ENCODE results near the gene FOXP1. TPM values are rescaled to one million over a fixed set of nuclear protein-coding genes. Genes with fewer than 3 reads are reported as not detected.
A peak's percentile ranks its signal among the peaks of the same experiment; 100 is the strongest.

The FOXP1 gene
- total and polyA plus RNA-seq, 8 donors: 12.3 to 215 (median 117) TPM

GRCh38 chr3:71499227-71499876, 84.2 kb downstream of the FOXP1 start:
- H3K9me3 ChIP-seq: no peaks in the 10 kb centered on the region
- intact Hi-C loops (cut with DNase I; ENCODE audit: low total_unique reads): no loop called here
- H3K4me1 ChIP-seq: peaks cover 0 to 31% (median 19%) of the 10 kb centered on the region in 4 donors
- no peak overlapping the region for H3K27ac ChIP-seq
- DNase-seq: no peak
- no peaks in the 10 kb centered on the region for H3K27me3 ChIP-seq
- H3K4me3 ChIP-seq: no peak overlapping the region
- H3K36me3 ChIP-seq: no peaks in the 10 kb centered on the region
- TF ChIP-seq POLR2A (IDR thresholded peaks at IDR 0.05): no peak
- TF ChIP-seq CTCF (IDR thresholded peaks at IDR 0.05): no peak
- no peak for TF ChIP-seq EP300 (IDR thresholded peaks at IDR 0.05)
- WGBS, 5 donors: 88 to 94% (median 91%) methylated on average over 6 of the region's 6 CpGs

GRCh38 chr3:71498543-71498942, 85.0 kb downstream of the FOXP1 start:
- no peak for DNase-seq
- Histone ChIP-seq H3K9me3 (no peaks in the 10 kb centered on the region), H3K36me3 (no peaks in the 10 kb centered on the region), H3K27me3 (no peaks in the 10 kb centered on the region), H3K4me1 (peaks cover 0 to 31% (median 18%) of the 10 kb centered on the region in 4 donors), H3K27ac (no peak overlapping the region), H3K4me3 (no peak overlapping the region)
- intact Hi-C loops (cut with DNase I; ENCODE audit: low total_unique reads): no loop called here
- no peak for TF ChIP-seq POLR2AphosphoS5 (IDR thresholded peaks at IDR 0.05)
- WGBS, 5 donors: 92 to 96% (median 93%) methylated on average over 3 of the region's 3 CpGs

GRCh38 chr3:71497971-71498444, 85.5 kb downstream of the FOXP1 start:
- 78 to 87% (median 86%) methylated on average over 5 of the region's 5 CpGs for WGBS, 5 donors
- Histone ChIP-seq H3K4me1 (peaks cover 0 to 31% (median 18%) of the 10 kb centered on the region in 4 donors), H3K4me3 (no peak overlapping the region), H3K9me3 (no peaks in the 10 kb centered on the region), H3K27me3 (no peaks in the 10 kb centered on the region), H3K27ac (peak overlapping the region in 1 of 5 donors; percentile 47), H3K36me3 (peaks cover 0 to 4% (median 3%) of the 10 kb centered on the region in 4 donors)
- TF ChIP-seq EP300 (IDR thresholded peaks at IDR 0.05) (no peak), CTCF (IDR thresholded peaks at IDR 0.05) (no peak), POLR2A (IDR thresholded peaks at IDR 0.05) (no peak), POLR2AphosphoS5 (IDR thresholded peaks at IDR 0.05) (no peak)
- intact Hi-C loops (cut with DNase I; ENCODE audit: low total_unique reads): no loop called here
- no peak for DNase-seq

GRCh38 chr3:71497367-71497897, 86.1 kb downstream of the FOXP1 start:
- H3K27ac ChIP-seq: peak overlapping the region in 1 of 5 donors; percentile 47
- 48 to 80% (median 69%) methylated on average over 1 of the region's 1 CpG for WGBS, 5 donors

More at GRCh38 chr3:71497367-71497897, 86.1 kb downstream of the FOXP1 start:
- no peaks in the 10 kb centered on the region for H3K9me3 ChIP-seq
- TF ChIP-seq POLR2A (IDR thresholded peaks at IDR 0.05): no peak
- TF ChIP-seq POLR2AphosphoS5 (IDR thresholded peaks at IDR 0.05): no peak
- TF ChIP-seq EP300 (IDR thresholded peaks at IDR 0.05): no peak
- TF ChIP-seq CTCF (IDR thresholded peaks at IDR 0.05): no peak
- no peak overlapping the region for H3K4me3 ChIP-seq
- no peak for DNase-seq
- intact Hi-C loops (cut with DNase I; ENCODE audit: low total_unique reads): no loop called here
- H3K27me3 ChIP-seq: no peaks in the 10 kb centered on the region
- peaks cover 0 to 31% (median 18%) of the 10 kb centered on the region in 4 donors for H3K4me1 ChIP-seq
- H3K36me3 ChIP-seq: peaks cover 0 to 10% (median 8%) of the 10 kb centered on the region in 4 donors
